ENCODE data around the gene KCNIP2. TPM values are rescaled to one million over a fixed set of nuclear protein-coding genes. Genes with fewer than 3 reads are reported as not detected.

KCNIP2 gene
- total RNA-seq, 1 donor from 2014 or later: 14.9 TPM

GRCh38 chr10:101857802-101858476, 14.3 kb upstream of the KCNIP2 start:
- no peak for DNase-seq (ENCODE audit: low spot score)
- intact Hi-C loops (cut with DNase I): no loop called here

- intact Hi-C loops (cut with DNase I): no loop called here
- DNase-seq (ENCODE audit: low spot score): no peak
Observed at GRCh38 chr10:101856626-101857025, 13.0 kb upstream of the KCNIP2 start.

- intact Hi-C loops (cut with DNase I): no loop called here
- DNase-seq (ENCODE audit: low spot score): no peak
Observed at GRCh38 chr10:101851411-101852116, 8.0 kb upstream of the KCNIP2 start.

- intact Hi-C loops (cut with DNase I): no loop called here
Observed at GRCh38 chr10:101850749-101851148, 7.1 kb upstream of the KCNIP2 start.

GRCh38 chr10:101848894-101849351, 5.3 kb upstream of the KCNIP2 start:
- intact Hi-C loops (cut with DNase I): no loop called here
- peak; percentile 71 for DNase-seq (ENCODE audit: low spot score)

More at GRCh38 chr10:101850749-101851148, 7.1 kb upstream of the KCNIP2 start:
- no peak for DNase-seq (ENCODE audit: low spot score)

- peak; percentile 62 for DNase-seq (ENCODE audit: low spot score)
- intact Hi-C loops (cut with DNase I): no loop called here
Observed at GRCh38 chr10:101848408-101848807, 4.8 kb upstream of the KCNIP2 start.

- intact Hi-C loops (cut with DNase I): no loop called here
- peak; percentile 44 for DNase-seq (ENCODE audit: low spot score)
Observed at GRCh38 chr10:101845893-101846292, 2.3 kb upstream of the KCNIP2 start.

- intact Hi-C loops (cut with DNase I): loop anchor here (2.0 to 5.0 kb wide), 2 partner anchors 45 to 169 kb away; no protein-coding TSS in a partner anchor
- no peak for DNase-seq (ENCODE audit: low spot score)
Observed at GRCh38 chr10:101841826-101842225, 1.8 kb downstream of the KCNIP2 start.

GRCh38 chr10:101840741-101841453, 2.7 kb downstream of the KCNIP2 start:
- peak; percentile 93 for DNase-seq (ENCODE audit: low spot score)
- intact Hi-C loops (cut with DNase I): loop anchor here (2.0 to 5.0 kb wide), 2 partner anchors 46 to 170 kb away; no protein-coding TSS in a partner anchor

- no peak for DNase-seq (ENCODE audit: low spot score)
- intact Hi-C loops (cut with DNase I): loop anchor here (2.0 to 5.0 kb wide), 2 partner anchors 47 to 171 kb away; no protein-coding TSS in a partner anchor
Observed at GRCh38 chr10:101840102-101840684, 3.4 kb downstream of the KCNIP2 start.

GRCh38 chr10:101839416-101840063, 4.1 kb downstream of the KCNIP2 start:
- intact Hi-C loops (cut with DNase I): loop anchor here (2.0 to 5.0 kb wide), 2 partner anchors 48 to 171 kb away; no protein-coding TSS in a partner anchor
- DNase-seq (ENCODE audit: low spot score): peak; percentile 76

- DNase-seq (ENCODE audit: low spot score): no peak
- intact Hi-C loops (cut with DNase I): no loop called here
Observed at GRCh38 chr10:101839002-101839401, 4.6 kb downstream of the KCNIP2 start.

GRCh38 chr10:101838416-101838970, 5.1 kb downstream of the KCNIP2 start:
- intact Hi-C loops (cut with DNase I): no loop called here
- DNase-seq (ENCODE audit: low spot score): no peak

GRCh38 chr10:101837748-101838147, 5.9 kb downstream of the KCNIP2 start:
- intact Hi-C loops (cut with DNase I): no loop called here
- DNase-seq (ENCODE audit: low spot score): peak; percentile 22

- intact Hi-C loops (cut with DNase I): no loop called here
- no peak for DNase-seq (ENCODE audit: low spot score)
Observed at GRCh38 chr10:101835362-101835761, 8.2 kb downstream of the KCNIP2 start.

- no peak for DNase-seq (ENCODE audit: low spot score)
- intact Hi-C loops (cut with DNase I): no loop called here
Observed at GRCh38 chr10:101834341-101834740, 9.3 kb downstream of the KCNIP2 start.

- intact Hi-C loops (cut with DNase I): no loop called here
- DNase-seq (ENCODE audit: low spot score): no peak
Observed at GRCh38 chr10:101833466-101833865, 10.1 kb downstream of the KCNIP2 start.

GRCh38 chr10:101832325-101832771, 11.3 kb downstream of the KCNIP2 start:
- intact Hi-C loops (cut with DNase I): no loop called here
- peak; percentile 26 for DNase-seq (ENCODE audit: low spot score)

Measured in cardiac septum (tissue), 1 donor.